Hepatocyte (in vitro differentiated cells): Measurements from ENCODE around the gene RNF128. TPM values are rescaled to one million over a fixed set of nuclear protein-coding genes. Genes with fewer than 3 reads are reported as not detected.

Source experiments
- DNase-seq: peaks from one replicate; pipeline ENCODE4 v3.0.0-alpha.2; 2016; ENCODE audit warnings: low spot score
- H2AFZ ChIP-seq: fragments of 200-600 bp; sonication (generic); 2 replicates; pipeline ENCODE4 v1.6.0; 2016; ENCODE audit warnings: antibody characterized with exemption, mild to moderate bottlenecking
- H3K27ac ChIP-seq: fragments of 200-600 bp; sonication (generic); 2 replicates; pipeline ENCODE4 v1.5.1; 2016; ENCODE audit warnings: mild to moderate bottlenecking
- H3K27me3 ChIP-seq: fragments of 200-600 bp; sonication (generic); 2 replicates; pipeline ENCODE4 v1.6.1; 2016
- H3K36me3 ChIP-seq: fragments of 200-600 bp; sonication (generic); replicated peaks from 2 replicates; pipeline ENCODE4 v1.5.1; 2016; ENCODE audit warnings: low read depth; ENCODE audit not compliant: insufficient read depth
- H3K4me1 ChIP-seq: fragments of 200-600 bp; sonication (generic); 2 replicates; pipeline ENCODE4 v1.5.1; 2016; ENCODE audit warnings: mild to moderate bottlenecking, moderate library complexity; ENCODE audit not compliant: insufficient read depth
- H3K4me2 ChIP-seq: fragments of 200-600 bp; sonication (generic); 2 replicates; pipeline ENCODE4 v1.6.0; 2016
- H3K4me3 ChIP-seq: fragments of 200-600 bp; sonication (generic); 2 replicates; pipeline ENCODE4 v1.5.1; 2016; ENCODE audit warnings: mild to moderate bottlenecking
- H3K79me2 ChIP-seq: fragments of 200-600 bp; sonication (generic); 2 replicates; pipeline ENCODE4 v1.6.0; 2017; ENCODE audit warnings: mild to moderate bottlenecking
- H3K9me2 ChIP-seq: fragments of 200-600 bp; sonication (generic); replicated peaks from 2 replicates; pipeline ENCODE4 v1.6.0; 2017; ENCODE audit warnings: mild to moderate bottlenecking; ENCODE audit not compliant: insufficient read depth
- H3K9me3 ChIP-seq: fragments of 200-600 bp; sonication (generic); 2 replicates; pipeline ENCODE4 v1.5.1; 2016; ENCODE audit warnings: low read depth, mild to moderate bottlenecking
- H4K20me1 ChIP-seq: fragments of 200-600 bp; sonication (generic); 2 replicates; pipeline ENCODE4 v1.6.0; 2016; ENCODE audit warnings: mild to moderate bottlenecking; ENCODE audit not compliant: insufficient read depth, poor library complexity, severe bottlenecking
- EZH2 ChIP-seq: fragments of 200-600 bp; sonication (generic); IDR thresholded peaks from 2 replicates; pipeline ENCODE4 v1.6.1; 2016; ENCODE audit warnings: antibody characterized with exemption, mild to moderate bottlenecking, borderline replicate concordance
- EZH2phosphoT487 ChIP-seq: fragments of 200-600 bp; sonication (generic); IDR thresholded peaks from one replicate; pipeline ENCODE4 v1.6.1; 2018; ENCODE audit warnings: antibody characterized with exemption, mild to moderate bottlenecking, low read depth, moderate library complexity; ENCODE audit not compliant: unreplicated experiment, severe bottlenecking
- WGBS: methylation state at CpG from one replicate; pipeline ENCODE4 v1.1.6; 2016; ENCODE audit warnings: low lambda C conversion rate; ENCODE audit errors: missing lambda C conversion rate; 5-methylcytosine and 5-hydroxymethylcytosine counted together
- polyA plus RNA-seq: library from polyadenylated mRNA; unstranded; fragments of >200 nt; fragmentation: Nextera tagmentation; extraction: Ambion mirVana; gene quantifications from 2 replicates; pipeline ENCODE4 v1.2.1, GENCODE V29; 2016
- total RNA-seq: library from RNA; depleted of rRNA; stranded (reverse); fragments of >200 nt; gene quantifications from 2 replicates; pipeline ENCODE4 v1.2.3, GENCODE V29; 2014
- TF ChIP-seq, protein P1 (sequence below): fragments of 200-600 bp; sonication (generic); IDR thresholded peaks from 2 replicates; pipeline ENCODE4 v1.5.1; 2016; ENCODE audit warnings: antibody characterized with exemption, mild to moderate bottlenecking; ENCODE audit not compliant: poor library complexity

Gene RNF128
- total and polyA plus RNA-seq, 2 experiments from 2014 or later: 58.0 to 101 TPM

DNA sequence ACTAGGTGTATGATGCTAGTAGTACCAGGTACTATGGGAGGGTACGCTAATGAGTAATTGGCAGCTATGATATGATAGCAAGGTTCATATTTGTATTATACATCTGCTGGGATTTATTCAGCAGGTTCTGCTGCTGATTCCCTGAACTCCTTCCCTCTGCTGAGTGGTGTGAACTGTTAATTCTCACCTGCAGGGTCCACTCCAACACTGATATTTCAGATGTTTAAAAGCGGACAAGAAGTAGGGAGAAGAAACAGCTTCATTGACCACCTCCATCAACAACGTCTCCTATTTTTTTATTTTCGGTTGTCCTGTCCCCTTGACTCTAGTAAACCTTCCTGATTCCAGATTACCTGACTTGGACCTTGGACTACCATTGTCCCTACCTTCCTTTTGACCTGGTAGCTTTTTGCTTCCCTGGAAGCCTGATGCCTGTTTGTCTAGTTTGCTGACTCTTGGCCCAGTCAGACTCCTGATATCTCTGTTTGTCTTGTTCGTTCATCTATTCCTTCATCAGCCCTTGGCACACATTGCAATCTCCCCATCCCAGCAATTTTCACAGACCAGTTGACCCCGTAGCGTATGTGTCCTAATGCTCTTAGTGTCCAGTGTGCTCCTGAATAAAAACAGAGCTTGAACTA, 34.0 kb upstream of the RNF128 start:
- Histone ChIP-seq H3K9me3 (no peaks in the 10 kb centered on the region), H3K4me2 (peak overlapping the region; percentile 60), H3K4me3 (no peak overlapping the region), H3K9me2 (no peaks in the 10 kb centered on the region), H3K27me3 (no peaks in the 10 kb centered on the region), H3K27ac (peak overlapping the region; percentile 74), H3K4me1 (no peaks in the 10 kb centered on the region), H3K36me3 (no peaks in the 10 kb centered on the region), H3K79me2 (no peaks in the 10 kb centered on the region), H4K20me1 (no peaks in the 10 kb centered on the region), H2AFZ (no peak overlapping the region)
- 64% methylated on average over 7 of the region's 7 CpGs for WGBS
- peak; percentile 13 for DNase-seq
- TF ChIP-seq, protein P1, sequence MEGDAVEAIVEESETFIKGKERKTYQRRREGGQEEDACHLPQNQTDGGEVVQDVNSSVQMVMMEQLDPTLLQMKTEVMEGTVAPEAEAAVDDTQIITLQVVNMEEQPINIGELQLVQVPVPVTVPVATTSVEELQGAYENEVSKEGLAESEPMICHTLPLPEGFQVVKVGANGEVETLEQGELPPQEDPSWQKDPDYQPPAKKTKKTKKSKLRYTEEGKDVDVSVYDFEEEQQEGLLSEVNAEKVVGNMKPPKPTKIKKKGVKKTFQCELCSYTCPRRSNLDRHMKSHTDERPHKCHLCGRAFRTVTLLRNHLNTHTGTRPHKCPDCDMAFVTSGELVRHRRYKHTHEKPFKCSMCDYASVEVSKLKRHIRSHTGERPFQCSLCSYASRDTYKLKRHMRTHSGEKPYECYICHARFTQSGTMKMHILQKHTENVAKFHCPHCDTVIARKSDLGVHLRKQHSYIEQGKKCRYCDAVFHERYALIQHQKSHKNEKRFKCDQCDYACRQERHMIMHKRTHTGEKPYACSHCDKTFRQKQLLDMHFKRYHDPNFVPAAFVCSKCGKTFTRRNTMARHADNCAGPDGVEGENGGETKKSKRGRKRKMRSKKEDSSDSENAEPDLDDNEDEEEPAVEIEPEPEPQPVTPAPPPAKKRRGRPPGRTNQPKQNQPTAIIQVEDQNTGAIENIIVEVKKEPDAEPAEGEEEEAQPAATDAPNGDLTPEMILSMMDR: no peak
- TF ChIP-seq EZH2 (no peak), EZH2phosphoT487 (no peak)

DNA sequence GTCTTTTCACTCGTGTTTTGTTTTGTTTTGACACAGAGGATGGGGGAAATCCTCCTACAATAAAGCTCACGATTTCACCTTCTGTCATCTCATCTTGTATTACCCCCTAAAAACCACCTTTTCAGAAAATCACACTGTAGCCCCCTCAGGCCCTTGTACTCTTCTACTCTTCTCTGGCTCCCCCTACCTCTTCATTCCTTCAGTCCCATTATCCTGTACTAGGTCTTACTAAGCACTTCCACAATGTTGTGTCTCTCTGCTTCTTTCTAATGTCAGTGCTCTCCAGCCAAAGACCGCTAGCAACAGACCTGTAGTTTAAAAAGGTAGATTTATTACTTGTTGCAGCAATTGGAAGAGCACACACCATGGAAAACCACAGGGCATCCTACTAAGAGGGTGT, 30.0 kb upstream of the RNF128 start:
- Histone ChIP-seq H4K20me1 (no peaks in the 10 kb centered on the region), H3K4me2 (peak overlapping the region; percentile 60), H3K27ac (no peak overlapping the region), H3K79me2 (no peaks in the 10 kb centered on the region), H3K9me2 (no peaks in the 10 kb centered on the region), H3K36me3 (no peaks in the 10 kb centered on the region), H3K27me3 (no peaks in the 10 kb centered on the region), H3K4me3 (no peak overlapping the region), H3K4me1 (no peaks in the 10 kb centered on the region), H2AFZ (no peak overlapping the region), H3K9me3 (no peaks in the 10 kb centered on the region)
- 51% methylated on average over 3 of the region's 3 CpGs for WGBS
- DNase-seq: no peak
- TF ChIP-seq EZH2: no peak
- TF ChIP-seq, protein P1: no peak
- no peak for TF ChIP-seq EZH2phosphoT487

DNA sequence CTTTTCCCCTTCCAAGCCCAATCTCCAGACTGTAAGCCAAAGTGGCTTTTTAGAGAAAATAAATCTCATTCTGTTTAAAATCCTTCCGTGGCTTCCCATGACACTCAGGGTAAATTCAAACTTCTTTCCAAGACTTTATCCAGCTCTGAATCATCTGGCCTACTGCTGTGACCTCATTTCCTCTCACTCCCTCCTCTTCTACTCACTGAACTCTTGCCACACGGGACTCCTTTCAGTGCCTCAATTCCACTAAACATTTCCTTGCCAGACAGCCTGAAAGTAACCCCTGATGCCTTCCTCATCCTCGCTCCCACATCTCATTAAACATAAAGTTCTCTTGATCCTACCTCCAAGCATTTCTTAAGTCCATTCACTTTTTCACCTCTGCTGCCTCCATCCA, 27.8 kb upstream of the RNF128 start:
- no peak overlapping the region for H3K4me2 ChIP-seq
- WGBS: 79% methylated on average over 3 of the region's 3 CpGs
- no peak overlapping the region for H2AFZ ChIP-seq

More for the DNA sequence above, 27.8 kb upstream of the RNF128 start:
- Histone ChIP-seq H3K36me3 (no peaks in the 10 kb centered on the region), H4K20me1 (no peaks in the 10 kb centered on the region), H3K27me3 (no peaks in the 10 kb centered on the region), H3K4me3 (no peak overlapping the region), H3K27ac (no peak overlapping the region), H3K9me2 (no peaks in the 10 kb centered on the region), H3K9me3 (no peaks in the 10 kb centered on the region), H3K79me2 (no peaks in the 10 kb centered on the region), H3K4me1 (no peaks in the 10 kb centered on the region)
- DNase-seq: no peak
- TF ChIP-seq, protein P1: no peak
- TF ChIP-seq EZH2phosphoT487: no peak
- no peak for TF ChIP-seq EZH2
